Neural cell (in vitro differentiated cells): ENCODE results near the gene MRPL42. TPM values are rescaled to one million over a fixed set of nuclear protein-coding genes. Genes with fewer than 3 reads are reported as not detected.
"Not testable (repeated sequence)": the region's sequence is repeated elsewhere in the genome, so short reads cannot be mapped to it uniquely, and the experiment has no call there.

Experiments
- H2AFZ ChIP-seq: fragments of 200-600, 300-800 bp; sonication (generic), shearing (Covaris generic); 2 replicates; pipeline ENCODE4 v1.6.0; 2014; ENCODE audit warnings: low read depth, mild to moderate bottlenecking, antibody characterized with exemption, low read length, moderate library complexity
- H3F3A ChIP-seq: fragments of 200-600 bp; shearing (Covaris generic); 2 replicates; pipeline ENCODE4 v1.6.1; 2016; ENCODE audit warnings: mild to moderate bottlenecking, moderate library complexity, mixed read lengths, antibody characterized with exemption, low read length; ENCODE audit not compliant: insufficient read depth, poor library complexity, severe bottlenecking
- H3K27ac ChIP-seq: fragments of 200-600, 300-800 bp; sonication (generic), shearing (Covaris generic); 2 replicates; pipeline ENCODE4 v1.5.1; 2014; ENCODE audit warnings: mild to moderate bottlenecking, low read length, moderate library complexity
- H3K27me3 ChIP-seq: fragments of 300-800, 200-600 bp; sonication (generic), shearing (Covaris generic); 2 replicates; pipeline ENCODE4 v1.6.0; 2014; ENCODE audit warnings: mild to moderate bottlenecking, low read depth, low read length, moderate library complexity; ENCODE audit not compliant: insufficient read depth
- H3K36me3 ChIP-seq: fragments of 300-800, 200-600 bp; sonication (generic), shearing (Covaris generic); 2 replicates; pipeline ENCODE4 v1.5.1; 2014; ENCODE audit warnings: mild to moderate bottlenecking, antibody characterized with exemption, low read length, moderate library complexity; ENCODE audit not compliant: insufficient read depth
- H3K4me2 ChIP-seq: fragments of 300-800, 200-600 bp; sonication (generic), shearing (Covaris generic); 2 replicates; pipeline ENCODE4 v1.6.0; 2014; ENCODE audit warnings: mild to moderate bottlenecking, low read length
- H3K4me3 ChIP-seq: fragments of 300-800, 200-600 bp; sonication (generic), shearing (Covaris generic); 2 replicates; pipeline ENCODE4 v1.5.1; 2014; ENCODE audit warnings: mild to moderate bottlenecking, low read length, moderate library complexity
- H3K79me2 ChIP-seq: fragments of 200-600 bp; shearing (Covaris generic); replicated peaks from 2 replicates; pipeline ENCODE4 v1.6.0; 2014; ENCODE audit warnings: mild to moderate bottlenecking, low read length, moderate library complexity; ENCODE audit not compliant: insufficient read depth
- H3K9ac ChIP-seq: fragments of 300-800, 200-600 bp; sonication (generic), shearing (Covaris generic); 2 replicates; pipeline ENCODE4 v1.6.1; 2016; ENCODE audit warnings: mild to moderate bottlenecking, low read length, mixed read lengths
- H3K9me2 ChIP-seq: fragments of 200-600 bp; shearing (Covaris generic); 2 replicates; pipeline ENCODE4 v1.6.1; 2016; ENCODE audit warnings: mild to moderate bottlenecking, low read length, mixed read lengths; ENCODE audit not compliant: insufficient read depth
- H3K9me3 ChIP-seq: fragments of 200-600, 300-800 bp; sonication (generic), shearing (Covaris generic); 2 replicates; pipeline ENCODE4 v1.6.1; 2016; ENCODE audit warnings: mild to moderate bottlenecking, mixed run types, low read length, moderate library complexity, mixed read lengths
- H4K20me1 ChIP-seq: fragments of 200-600 bp; shearing (Covaris generic); 2 replicates; pipeline ENCODE4 v1.6.1; 2016; ENCODE audit warnings: mild to moderate bottlenecking, mixed run types; ENCODE audit not compliant: insufficient read depth
- CTCF ChIP-seq: fragments of 450-650 bp; IDR thresholded peaks from 2 replicates; pipeline ENCODE4 v1.5.1; 2014; ENCODE audit warnings: antibody characterized with exemption, mild to moderate bottlenecking, moderate library complexity; ENCODE audit not compliant: poor library complexity, severe bottlenecking
- EP300 ChIP-seq: fragments of 450-650 bp; conservative IDR thresholded peaks from 2 replicates; pipeline ENCODE4 v1.6.1; 2014; ENCODE audit warnings: antibody characterized with exemption, mild to moderate bottlenecking, moderate library complexity; ENCODE audit not compliant: poor library complexity, severe bottlenecking
- EZH2 ChIP-seq: fragments of 200-600, 300-800 bp; shearing (Covaris generic), sonication (generic); IDR thresholded peaks from 2 replicates; pipeline ENCODE4 v1.6.1; 2014; ENCODE audit warnings: antibody characterized with exemption, low read length, borderline replicate concordance, mild to moderate bottlenecking; ENCODE audit not compliant: insufficient read depth, poor library complexity, severe bottlenecking
- MXI1 ChIP-seq: fragments of 450-650 bp; conservative IDR thresholded peaks from 2 replicates; pipeline ENCODE4 v1.6.1; 2014; ENCODE audit warnings: antibody characterized with exemption, mild to moderate bottlenecking; ENCODE audit not compliant: poor library complexity, severe bottlenecking
- POLR2AphosphoS5 ChIP-seq: IDR thresholded peaks from 2 replicates; pipeline ENCODE4 v1.6.1; 2012
- RAD21 ChIP-seq: fragments of 450-650 bp; conservative IDR thresholded peaks from 2 replicates; pipeline ENCODE4 v1.6.1; 2014; ENCODE audit warnings: antibody characterized with exemption, mild to moderate bottlenecking, moderate library complexity
- REST ChIP-seq: IDR thresholded peaks from 2 replicates; pipeline ENCODE4 v1.6.1; 2012; ENCODE audit warnings: borderline replicate concordance
- SMC3 ChIP-seq: fragments of 450-650 bp; conservative IDR thresholded peaks from 2 replicates; pipeline ENCODE4 v1.6.1; 2014; ENCODE audit warnings: antibody characterized with exemption, mild to moderate bottlenecking, moderate library complexity; ENCODE audit not compliant: poor library complexity
- TAF1 ChIP-seq: IDR thresholded peaks from 2 replicates; pipeline ENCODE4 v1.6.1; 2012; ENCODE audit warnings: low read depth
- polyA plus RNA-seq: library from polyadenylated mRNA; depleted of rRNA; stranded (reverse); fragments of >200 nt; gene quantifications from 2 replicates; pipeline ENCODE4 v1.2.3, GENCODE V29; 2014

MRPL42 gene
- polyA plus RNA-seq, 1 donor from 2014 or later, result 260 TPM

GRCh38 chr12:93484315-93484981 is 17.1 kb downstream of the MRPL42 start:
- H3K4me3 ChIP-seq, result no peak overlapping the region
- no peak overlapping the region for H3K4me2 ChIP-seq
- no peak overlapping the region for H2AFZ ChIP-seq
- H3K79me2 ChIP-seq, result no peaks in the 10 kb centered on the region
- no peak for TF ChIP-seq CTCF
- no peak overlapping the region for H3K27ac ChIP-seq
- H3K9me3 ChIP-seq, result no peaks in the 10 kb centered on the region
- H3K9me2 ChIP-seq, result no peaks in the 10 kb centered on the region
- H3F3A ChIP-seq, result no peaks in the 10 kb centered on the region
- no peaks in the 10 kb centered on the region for H4K20me1 ChIP-seq
- no peak overlapping the region for H3K9ac ChIP-seq
- H3K36me3 ChIP-seq, result peaks cover 21% of the 10 kb centered on the region
- no peaks in the 10 kb centered on the region for H3K27me3 ChIP-seq

- not testable (repeated sequence) for H3K79me2 ChIP-seq, H3K4me3 ChIP-seq
Observed at GRCh38 chr12:93492808-93493207, 25.5 kb downstream of the MRPL42 start.

GRCh38 chr12:93494096-93494495 is 26.8 kb downstream of the MRPL42 start:
- H3K36me3 ChIP-seq, result no peaks in the 10 kb centered on the region
- H3K27me3 ChIP-seq, result no peaks in the 10 kb centered on the region
- no peak overlapping the region for H3K4me2 ChIP-seq
- H3K9ac ChIP-seq, result no peak overlapping the region
- no peaks in the 10 kb centered on the region for H3F3A ChIP-seq
- H3K27ac ChIP-seq, result no peak overlapping the region
- H3K9me3 ChIP-seq, result no peaks in the 10 kb centered on the region
- H4K20me1 ChIP-seq, result no peaks in the 10 kb centered on the region
- no peaks in the 10 kb centered on the region for H3K79me2 ChIP-seq
- TF ChIP-seq EZH2 (no peak), EP300 (no peak), SMC3 (no peak), POLR2AphosphoS5 (no peak), RAD21 (no peak), CTCF (no peak), TAF1 (no peak), MXI1 (no peak), REST (no peak)
- H2AFZ ChIP-seq, result no peak overlapping the region
- H3K4me3 ChIP-seq, result no peak overlapping the region
- no peaks in the 10 kb centered on the region for H3K9me2 ChIP-seq

More at GRCh38 chr12:93492808-93493207, 25.5 kb downstream of the MRPL42 start:
- not testable (repeated sequence) for H3K9me3 ChIP-seq, H3K9me2 ChIP-seq, H3K27me3 ChIP-seq, H3K4me2 ChIP-seq, H3K36me3 ChIP-seq, H2AFZ ChIP-seq, H3F3A ChIP-seq, H3K27ac ChIP-seq, H4K20me1 ChIP-seq, H3K9ac ChIP-seq
